ENCODE measurements around the gene ZNF92. TPM values are rescaled to one million over a fixed set of nuclear protein-coding genes. Genes with fewer than 3 reads are reported as not detected.

ZNF92 gene
- total RNA-seq, 1 experiment from 2014 or later = 32.4 TPM

DNA sequence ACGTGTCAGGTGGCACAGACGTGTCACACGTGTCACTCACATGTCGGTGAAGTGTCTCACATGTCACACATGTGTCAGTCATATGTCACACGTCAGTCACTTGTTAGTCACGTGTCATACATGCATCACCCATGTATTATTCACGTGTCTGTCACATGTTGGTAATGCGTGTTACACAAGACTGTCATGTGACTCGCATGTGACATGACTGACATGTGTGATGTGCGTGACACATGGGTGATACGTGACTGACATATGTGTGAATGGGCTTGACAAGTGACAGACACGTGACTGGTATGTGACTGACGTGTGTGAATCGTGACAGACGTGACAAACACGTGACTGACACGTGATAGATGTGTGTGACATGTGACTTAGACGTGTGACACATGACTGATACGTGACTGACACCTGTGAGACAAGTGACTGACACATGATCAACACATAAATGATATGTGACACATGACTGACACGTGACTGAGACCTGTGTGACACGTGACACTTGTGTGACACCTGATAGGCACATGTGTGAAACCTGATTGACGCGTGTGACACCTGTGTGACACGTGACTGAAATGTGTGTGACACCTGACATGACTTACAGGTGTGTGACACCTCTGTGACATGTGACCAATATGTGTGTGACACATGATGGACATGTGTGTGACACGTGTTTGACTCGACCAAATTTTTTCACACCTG, 56.1 kb downstream of the ZNF92 start:
- Mint-ChIP-seq H3K4me3 (no peak overlapping the region), H3K27ac (no peak overlapping the region), H3K9me3 (peaks cover 86% of the 10 kb centered on the region), H3K36me3 (peaks cover 57% of the 10 kb centered on the region), H3K4me1 (no peaks in the 10 kb centered on the region), H3K27me3 (ENCODE audit: low read depth) (peaks cover 20% of the 10 kb centered on the region)
- ATAC-seq (no peak), DNase-seq (ENCODE audit: low spot score) (no peak)
- TF ChIP-seq, protein P1, sequence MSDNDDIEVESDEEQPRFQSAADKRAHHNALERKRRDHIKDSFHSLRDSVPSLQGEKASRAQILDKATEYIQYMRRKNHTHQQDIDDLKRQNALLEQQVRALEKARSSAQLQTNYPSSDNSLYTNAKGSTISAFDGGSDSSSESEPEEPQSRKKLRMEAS (CRISPR knock-in tag; IDR thresholded peaks at IDR 0.05) = no peak
- POLR2A ChIA-PET = no interaction called here
- CTCF ChIA-PET = no interaction called here

DNA sequence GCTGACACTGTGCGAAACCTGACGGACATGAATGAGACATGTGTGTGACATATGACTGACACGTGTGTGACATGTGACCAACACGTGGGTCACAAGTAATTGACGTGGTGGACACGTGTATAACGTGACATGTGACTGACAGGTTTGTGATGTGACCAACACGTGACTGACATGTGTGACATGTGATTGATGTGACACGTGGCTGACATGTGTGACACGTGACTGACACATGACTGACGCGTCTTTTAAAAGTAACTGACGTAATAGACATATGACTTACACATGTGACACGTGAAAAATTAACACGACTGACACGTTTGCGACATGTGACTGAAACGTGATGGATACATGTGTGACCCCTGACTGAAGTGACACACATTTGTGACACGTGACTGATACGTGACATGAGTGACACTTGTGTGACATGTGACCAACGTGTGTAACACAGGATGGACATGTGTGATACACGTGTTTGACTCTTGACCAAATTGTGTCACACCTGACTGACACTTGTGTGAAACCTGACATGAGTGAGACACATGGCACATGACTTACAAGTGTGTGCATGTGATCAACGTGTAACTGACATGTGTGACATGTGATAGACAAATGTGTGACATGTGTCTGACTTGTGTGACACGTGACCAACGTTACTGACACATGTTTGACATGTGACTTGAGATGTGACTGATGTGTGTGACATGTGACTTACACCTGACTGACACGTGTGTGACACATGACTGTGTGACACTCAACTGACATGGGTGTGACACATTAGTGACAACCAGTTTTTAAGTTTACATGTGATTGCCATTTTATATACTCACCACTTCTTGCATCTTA, 56.9 kb downstream of the ZNF92 start:
- TF ChIP-seq, protein P2, sequence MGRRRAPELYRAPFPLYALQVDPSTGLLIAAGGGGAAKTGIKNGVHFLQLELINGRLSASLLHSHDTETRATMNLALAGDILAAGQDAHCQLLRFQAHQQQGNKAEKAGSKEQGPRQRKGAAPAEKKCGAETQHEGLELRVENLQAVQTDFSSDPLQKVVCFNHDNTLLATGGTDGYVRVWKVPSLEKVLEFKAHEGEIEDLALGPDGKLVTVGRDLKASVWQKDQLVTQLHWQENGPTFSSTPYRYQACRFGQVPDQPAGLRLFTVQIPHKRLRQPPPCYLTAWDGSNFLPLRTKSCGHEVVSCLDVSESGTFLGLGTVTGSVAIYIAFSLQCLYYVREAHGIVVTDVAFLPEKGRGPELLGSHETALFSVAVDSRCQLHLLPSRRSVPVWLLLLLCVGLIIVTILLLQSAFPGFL (CRISPR knock-in tag; IDR thresholded peaks at IDR 0.05; ENCODE audit: borderline replicate concordance) = no peak
- TF ChIP-seq, protein P3, sequence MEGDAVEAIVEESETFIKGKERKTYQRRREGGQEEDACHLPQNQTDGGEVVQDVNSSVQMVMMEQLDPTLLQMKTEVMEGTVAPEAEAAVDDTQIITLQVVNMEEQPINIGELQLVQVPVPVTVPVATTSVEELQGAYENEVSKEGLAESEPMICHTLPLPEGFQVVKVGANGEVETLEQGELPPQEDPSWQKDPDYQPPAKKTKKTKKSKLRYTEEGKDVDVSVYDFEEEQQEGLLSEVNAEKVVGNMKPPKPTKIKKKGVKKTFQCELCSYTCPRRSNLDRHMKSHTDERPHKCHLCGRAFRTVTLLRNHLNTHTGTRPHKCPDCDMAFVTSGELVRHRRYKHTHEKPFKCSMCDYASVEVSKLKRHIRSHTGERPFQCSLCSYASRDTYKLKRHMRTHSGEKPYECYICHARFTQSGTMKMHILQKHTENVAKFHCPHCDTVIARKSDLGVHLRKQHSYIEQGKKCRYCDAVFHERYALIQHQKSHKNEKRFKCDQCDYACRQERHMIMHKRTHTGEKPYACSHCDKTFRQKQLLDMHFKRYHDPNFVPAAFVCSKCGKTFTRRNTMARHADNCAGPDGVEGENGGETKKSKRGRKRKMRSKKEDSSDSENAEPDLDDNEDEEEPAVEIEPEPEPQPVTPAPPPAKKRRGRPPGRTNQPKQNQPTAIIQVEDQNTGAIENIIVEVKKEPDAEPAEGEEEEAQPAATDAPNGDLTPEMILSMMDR (IDR thresholded peaks at IDR 0.05) = no peak
- TF ChIP-seq ELF4 (CRISPR knock-in tag; IDR thresholded peaks at IDR 0.05; ENCODE audit: low read depth) = no peak
- TF ChIP-seq TCF7 (CRISPR knock-in tag; IDR thresholded peaks at IDR 0.05; ENCODE audit: low read depth) = no peak
- TF ChIP-seq EMX1 (CRISPR knock-in tag; IDR thresholded peaks at IDR 0.05) = no peak
- TF ChIP-seq, protein P4, sequence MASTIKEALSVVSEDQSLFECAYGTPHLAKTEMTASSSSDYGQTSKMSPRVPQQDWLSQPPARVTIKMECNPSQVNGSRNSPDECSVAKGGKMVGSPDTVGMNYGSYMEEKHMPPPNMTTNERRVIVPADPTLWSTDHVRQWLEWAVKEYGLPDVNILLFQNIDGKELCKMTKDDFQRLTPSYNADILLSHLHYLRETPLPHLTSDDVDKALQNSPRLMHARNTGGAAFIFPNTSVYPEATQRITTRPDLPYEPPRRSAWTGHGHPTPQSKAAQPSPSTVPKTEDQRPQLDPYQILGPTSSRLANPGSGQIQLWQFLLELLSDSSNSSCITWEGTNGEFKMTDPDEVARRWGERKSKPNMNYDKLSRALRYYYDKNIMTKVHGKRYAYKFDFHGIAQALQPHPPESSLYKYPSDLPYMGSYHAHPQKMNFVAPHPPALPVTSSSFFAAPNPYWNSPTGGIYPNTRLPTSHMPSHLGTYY (CRISPR knock-in tag; IDR thresholded peaks at IDR 0.05) = no peak
- Mint-ChIP-seq H3K9me3 (peaks cover 80% of the 10 kb centered on the region), H3K4me1 (no peaks in the 10 kb centered on the region), H3K36me3 (peaks cover 50% of the 10 kb centered on the region), H3K4me3 (no peak overlapping the region), H3K27ac (no peak overlapping the region), H3K27me3 (ENCODE audit: low read depth) (peaks cover 20% of the 10 kb centered on the region)
- DNase-seq (ENCODE audit: low spot score) (no peak), ATAC-seq (no peak)
- POLR2A ChIA-PET = no interaction called here
- CTCF ChIA-PET = no interaction called here

DNA sequence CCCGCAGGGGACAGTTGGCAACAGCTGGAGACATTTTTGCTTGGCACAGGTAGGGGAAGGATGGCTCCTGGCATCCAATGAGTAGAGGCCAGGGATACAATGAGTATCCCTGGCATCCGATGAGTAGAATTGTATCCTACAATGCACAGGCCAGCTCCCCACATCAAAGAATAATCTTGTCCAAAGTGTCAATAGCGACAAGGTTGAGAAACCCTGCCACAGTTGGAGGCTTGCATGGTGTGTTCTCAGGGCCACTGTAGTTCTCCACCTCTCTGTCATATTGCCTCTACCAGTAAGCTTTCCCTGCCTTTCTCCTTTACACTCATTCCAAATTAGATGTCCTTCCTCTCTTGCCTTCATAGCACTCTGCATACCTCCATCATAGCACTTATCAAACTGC, 60.7 kb downstream of the ZNF92 start:
- H3K9me3 Mint-ChIP-seq = peaks cover 68% of the 10 kb centered on the region
- POLR2A ChIA-PET = no interaction called here
- CTCF ChIA-PET = no interaction called here

DNA sequence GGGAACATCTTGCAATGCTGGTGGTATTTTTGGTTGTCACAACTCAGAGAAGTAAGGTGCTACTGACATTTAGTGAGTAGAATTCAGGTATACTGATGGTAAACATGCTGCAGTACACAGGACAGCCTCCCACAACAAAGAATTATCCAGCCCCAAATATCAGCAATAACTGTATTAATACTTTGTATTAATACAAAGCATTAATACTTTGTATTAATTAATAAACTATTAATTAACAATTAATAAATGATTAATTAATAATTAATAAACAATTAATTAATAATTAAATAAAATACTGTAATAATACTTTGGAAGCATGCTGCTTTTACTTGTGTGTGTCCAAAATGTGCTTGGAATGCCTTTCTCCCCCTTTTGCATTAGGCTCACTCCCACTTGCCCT, 62.5 kb downstream of the ZNF92 start:
- TF ChIP-seq, protein P5, sequence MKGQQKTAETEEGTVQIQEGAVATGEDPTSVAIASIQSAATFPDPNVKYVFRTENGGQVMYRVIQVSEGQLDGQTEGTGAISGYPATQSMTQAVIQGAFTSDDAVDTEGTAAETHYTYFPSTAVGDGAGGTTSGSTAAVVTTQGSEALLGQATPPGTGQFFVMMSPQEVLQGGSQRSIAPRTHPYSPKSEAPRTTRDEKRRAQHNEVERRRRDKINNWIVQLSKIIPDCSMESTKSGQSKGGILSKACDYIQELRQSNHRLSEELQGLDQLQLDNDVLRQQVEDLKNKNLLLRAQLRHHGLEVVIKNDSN (CRISPR knock-in tag; IDR thresholded peaks at IDR 0.05) = no peak
- peak; percentile 100 for TF ChIP-seq HMGA2 (CRISPR knock-in tag; IDR thresholded peaks at IDR 0.05)
- TF ChIP-seq, protein P6, sequence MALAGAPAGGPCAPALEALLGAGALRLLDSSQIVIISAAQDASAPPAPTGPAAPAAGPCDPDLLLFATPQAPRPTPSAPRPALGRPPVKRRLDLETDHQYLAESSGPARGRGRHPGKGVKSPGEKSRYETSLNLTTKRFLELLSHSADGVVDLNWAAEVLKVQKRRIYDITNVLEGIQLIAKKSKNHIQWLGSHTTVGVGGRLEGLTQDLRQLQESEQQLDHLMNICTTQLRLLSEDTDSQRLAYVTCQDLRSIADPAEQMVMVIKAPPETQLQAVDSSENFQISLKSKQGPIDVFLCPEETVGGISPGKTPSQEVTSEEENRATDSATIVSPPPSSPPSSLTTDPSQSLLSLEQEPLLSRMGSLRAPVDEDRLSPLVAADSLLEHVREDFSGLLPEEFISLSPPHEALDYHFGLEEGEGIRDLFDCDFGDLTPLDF (CRISPR knock-in tag; IDR thresholded peaks at IDR 0.05) = no peak
- H3K27me3 Mint-ChIP-seq (ENCODE audit: low read depth) = peaks cover 9% of the 10 kb centered on the region
- ATAC-seq (no peak), DNase-seq (ENCODE audit: low spot score) (no peak)
- no peaks in the 10 kb centered on the region for H3K4me1 Mint-ChIP-seq
- peaks cover 18% of the 10 kb centered on the region for H3K36me3 Mint-ChIP-seq
- H3K4me3 Mint-ChIP-seq = no peak overlapping the region
- H3K9me3 Mint-ChIP-seq = peaks cover 56% of the 10 kb centered on the region
- CTCF ChIA-PET = no interaction called here
- POLR2A ChIA-PET = no interaction called here
- no peak overlapping the region for H3K27ac Mint-ChIP-seq

More for the DNA sequence above, 60.7 kb downstream of the ZNF92 start:
- TF ChIP-seq NR1H2 (CRISPR knock-in tag; IDR thresholded peaks at IDR 0.05) (no peak), JUN (CRISPR knock-in tag; IDR thresholded peaks at IDR 0.05) (no peak)
- peaks cover 9% of the 10 kb centered on the region for H3K27me3 Mint-ChIP-seq (ENCODE audit: low read depth)
- peaks cover 35% of the 10 kb centered on the region for H3K36me3 Mint-ChIP-seq
- ATAC-seq (no peak), DNase-seq (ENCODE audit: low spot score) (no peak)
- H3K4me3 Mint-ChIP-seq = no peak overlapping the region
- no peak overlapping the region for H3K27ac Mint-ChIP-seq
- H3K4me1 Mint-ChIP-seq = no peaks in the 10 kb centered on the region

Data from WTC11 (cell line).